Thyroid gland (tissue), 4 donors: ENCODE measurements around the gene ARMH1.

ENCODE experiments used
- CTCF ChIP-seq, 6 experiments: fragments of 200-600 bp in 3 of 6; fragments of 450-650 bp in 3 of 6; sonication (generic) in 3 of 6; IDR thresholded peaks; one replicate each; pipeline ENCODE4 v1.5.1; 2016 to 2019; ENCODE audit warnings: antibody characterized with exemption in 6 of 6, mild to moderate bottlenecking in 2 of 6, inconsistent platforms in 1 of 6, moderate library complexity in 1 of 6
- POLR2A ChIP-seq, 2 donors: fragments of 450-650 bp; IDR thresholded peaks; one replicate each; pipeline ENCODE4 v1.6.1; 2017; ENCODE audit warnings: antibody characterized with exemption in 2 of 2, mild to moderate bottlenecking in 2 of 2, moderate library complexity in 1 of 2

GRCh38 chr1:44642255-44642654 is 32.3 kb upstream of the ARMH1 start:
- TF ChIP-seq CTCF (IDR thresholded peaks at IDR 0.05) (no peak), POLR2A (IDR thresholded peaks at IDR 0.05) (no peak)
